Stimulated activated CD4-positive, alpha-beta T cell treated with anti-CD3 and anti-CD28 coated beads, Interleukin-1b, Interleukin-23, amount 100 ng/mL, for 4 hours (primary cell): ENCODE results near the gene AP2A2.

ENCODE experiments used
- DNase-seq, 2 donors: peaks; one replicate each; pipeline ENCODE4 v3.0.0-alpha.2; 2020; ENCODE audit warnings: low read depth in 2 of 2

The AP2A2 gene

GRCh38 chr11:996681-997080 is 71.0 kb downstream of the AP2A2 start:
- DNase-seq: no peak

DNA sequence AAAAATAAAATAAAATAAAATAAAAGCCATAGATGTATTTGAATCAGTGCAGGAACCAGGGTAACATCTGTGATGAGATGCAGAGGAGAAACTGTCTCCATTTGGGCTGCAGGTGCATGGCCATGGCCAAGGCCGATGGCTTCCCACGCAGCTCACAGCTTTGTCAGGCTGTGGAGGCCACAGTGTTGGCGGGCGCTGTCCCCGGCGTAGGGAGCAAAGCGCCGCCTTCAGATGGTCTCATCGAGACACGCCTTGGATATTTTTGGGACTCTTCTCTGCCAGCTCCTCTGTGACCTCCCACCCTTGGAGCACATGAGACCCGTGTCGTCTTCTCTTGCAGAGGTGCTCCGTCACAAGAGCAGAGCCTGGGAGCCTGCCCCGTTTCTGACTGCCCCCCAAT is 72.2 kb downstream of the AP2A2 start:
- no peak for DNase-seq

GRCh38 chr11:999009-999408 is 73.3 kb downstream of the AP2A2 start:
- no peak for DNase-seq

DNA sequence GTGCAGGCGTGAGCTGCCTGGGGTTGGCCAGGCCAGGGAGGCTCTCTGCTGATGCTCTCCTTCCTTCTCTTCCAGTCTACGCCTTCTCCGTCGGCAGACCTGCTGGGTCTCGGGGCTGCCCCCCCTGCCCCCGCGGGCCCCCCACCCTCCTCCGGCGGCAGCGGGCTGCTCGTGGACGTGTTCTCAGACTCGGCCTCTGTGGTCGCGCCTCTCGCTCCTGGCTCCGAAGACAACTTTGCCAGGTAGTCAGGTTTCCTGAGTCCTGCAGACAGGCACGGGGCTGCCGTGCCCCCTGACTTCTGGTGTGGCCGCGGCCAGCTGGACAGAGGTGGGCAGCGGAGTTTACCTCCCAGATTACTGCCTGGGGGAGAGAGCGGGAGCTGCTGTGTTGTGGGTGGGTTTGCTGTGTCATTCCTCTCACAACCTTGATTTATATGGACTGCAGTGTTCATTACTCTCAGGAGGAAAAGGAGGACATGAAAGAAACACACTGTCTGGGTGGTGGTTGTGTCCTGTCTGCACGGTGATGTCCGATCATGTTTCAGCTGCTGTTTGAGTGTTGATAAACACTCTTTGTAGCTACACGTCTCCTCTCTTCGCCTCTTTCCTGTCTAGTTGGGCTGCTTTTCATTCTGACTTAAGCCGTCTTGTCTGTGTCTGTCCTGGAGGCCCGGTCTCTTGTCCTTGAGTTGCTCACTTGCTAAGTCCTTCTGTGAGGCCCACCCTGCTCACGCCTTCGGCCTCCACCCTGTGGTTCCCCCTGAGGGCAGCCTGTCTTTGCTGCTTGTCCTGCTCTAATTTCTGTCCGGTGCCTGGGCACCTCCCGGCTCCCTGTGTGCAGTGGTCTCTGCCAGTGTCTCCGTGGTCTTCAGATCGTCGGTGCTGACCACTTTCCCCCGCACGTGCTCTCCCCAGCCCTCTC is 74.9 kb downstream of the AP2A2 start:
- no peak for DNase-seq

DNA sequence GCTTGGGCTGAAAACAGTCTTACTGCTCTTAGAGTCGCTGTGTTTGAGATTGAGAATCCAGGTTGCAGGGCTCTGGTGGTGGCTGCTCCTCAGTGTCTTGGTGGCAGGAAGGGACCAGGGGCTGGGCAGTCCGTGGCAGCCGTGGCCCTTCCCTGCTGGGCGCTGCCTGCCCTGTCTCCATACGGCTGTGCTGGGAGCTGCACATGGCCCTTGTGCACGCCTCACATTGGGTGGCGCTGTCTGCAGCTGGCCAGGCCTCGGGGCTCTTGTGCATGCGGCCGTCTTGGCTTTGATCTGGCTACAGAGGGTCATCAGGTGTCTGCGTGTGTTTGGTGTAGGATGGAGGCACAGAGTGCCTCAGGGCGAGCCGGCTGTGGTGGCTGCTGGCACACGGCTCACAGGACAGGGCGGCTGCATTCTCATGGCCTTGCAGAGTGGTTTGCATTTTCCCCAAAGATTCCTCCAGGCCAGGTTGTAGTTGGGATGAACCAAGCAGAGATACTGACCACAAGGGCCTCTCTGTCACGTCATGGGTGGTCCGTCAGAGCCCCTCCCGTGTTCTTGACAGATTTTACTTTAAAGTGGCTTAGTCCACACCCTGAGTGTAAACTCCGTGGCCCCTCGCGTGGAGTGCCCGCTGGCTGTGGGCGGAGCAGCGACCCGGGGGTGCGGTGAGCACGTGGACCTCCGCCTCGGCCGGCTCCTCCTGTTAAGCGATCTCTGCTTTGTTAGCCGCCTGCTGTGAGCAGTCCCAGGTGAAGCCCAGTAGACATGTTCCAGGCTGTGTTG is 76.1 kb downstream of the AP2A2 start:
- DNase-seq: no peak

DNA sequence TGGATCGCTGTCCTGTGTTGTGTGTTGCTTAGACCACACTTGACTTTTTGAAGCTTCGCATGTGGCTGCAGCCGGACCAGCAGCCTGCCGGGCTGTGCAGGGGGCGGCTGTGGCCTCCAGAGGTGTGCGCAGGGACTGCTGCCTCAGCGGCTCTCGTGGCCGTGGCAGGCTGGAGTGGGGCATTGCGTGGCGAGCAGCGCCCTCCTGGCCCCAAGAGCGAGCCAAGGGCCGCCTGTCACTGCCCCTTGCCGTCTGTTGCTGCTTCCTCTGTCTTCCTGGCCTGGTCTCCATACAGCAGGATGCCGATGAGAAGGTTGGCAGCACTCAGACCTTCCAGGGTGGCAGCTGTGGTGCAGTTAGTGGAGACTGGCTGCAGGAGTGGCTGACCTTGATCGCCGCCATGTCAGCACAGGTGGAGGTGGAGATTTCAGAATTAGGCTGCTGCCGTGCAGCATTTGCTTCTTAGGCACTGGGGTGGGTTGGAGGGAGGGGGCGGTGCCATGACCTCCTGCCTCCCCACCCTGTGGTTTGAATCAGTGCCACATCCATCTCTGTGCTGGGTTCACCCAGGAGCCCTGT is 76.8 kb downstream of the AP2A2 start:
- DNase-seq: no peak

- no peak for DNase-seq
Measured at GRCh38 chr11:1003159-1003558, 77.5 kb downstream of the AP2A2 start.

GRCh38 chr11:1005928-1006327 is 80.3 kb downstream of the AP2A2 start:
- DNase-seq: no peak

DNA sequence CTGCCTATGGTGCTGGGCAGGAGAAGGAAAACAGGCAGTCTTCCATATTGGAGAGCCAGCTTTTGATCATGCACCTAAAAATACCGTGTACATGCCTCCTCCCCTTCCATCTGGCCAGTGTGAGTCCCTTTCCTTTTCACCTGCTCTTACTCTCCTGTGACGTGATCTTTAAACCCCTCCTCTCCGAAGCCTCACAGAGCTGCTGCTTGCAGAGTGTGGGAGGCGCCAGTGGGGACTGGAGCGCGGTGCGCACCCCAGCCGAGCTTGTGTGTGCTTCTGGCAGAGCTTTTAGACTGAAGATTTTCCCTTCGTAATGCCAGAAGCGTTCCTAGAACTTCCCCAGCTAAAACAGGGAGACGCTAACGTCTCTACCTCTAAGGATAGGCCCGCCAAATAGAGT is 81.1 kb downstream of the AP2A2 start:
- DNase-seq: no peak

GRCh38 chr11:1007279-1007678 is 81.6 kb downstream of the AP2A2 start:
- no peak for DNase-seq

DNA sequence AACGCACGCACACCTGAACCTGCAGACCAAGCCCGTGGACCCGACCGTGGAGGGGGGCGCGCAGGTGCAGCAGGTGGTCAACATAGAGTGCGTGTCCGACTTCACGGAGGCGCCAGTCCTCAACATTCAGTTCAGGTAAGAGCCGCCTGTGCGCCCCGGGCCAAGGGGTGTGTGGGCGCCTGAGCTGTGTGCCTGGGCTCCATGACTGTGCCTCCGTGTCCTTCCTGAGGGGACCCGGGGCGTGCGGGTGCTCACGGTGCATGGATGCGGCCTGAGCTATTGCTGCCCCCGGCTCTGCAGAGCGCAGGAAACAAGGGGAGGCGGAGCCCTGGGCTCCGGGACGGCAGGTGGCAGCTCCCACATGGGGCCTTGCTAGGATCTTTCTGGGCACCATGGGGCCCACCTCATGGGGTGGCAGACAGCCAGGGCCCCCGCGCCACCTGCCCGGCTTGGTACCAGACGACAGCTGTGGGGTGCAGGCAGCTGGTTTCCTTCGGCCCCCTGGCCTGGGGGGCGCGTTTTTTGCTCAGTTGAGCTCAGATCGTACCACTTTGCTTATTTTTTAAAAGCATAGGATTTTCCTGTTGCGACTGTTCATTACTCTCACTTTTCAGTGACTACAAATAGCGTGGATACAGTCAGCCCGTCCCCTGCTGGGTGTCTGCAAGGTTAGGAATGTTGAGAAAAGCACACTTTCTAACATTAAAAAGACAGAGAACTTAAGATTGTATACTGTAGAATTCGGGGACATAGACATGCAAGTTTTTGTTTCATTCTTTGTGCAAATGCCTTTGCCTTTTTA is 82.5 kb downstream of the AP2A2 start:
- no peak for DNase-seq

DNA sequence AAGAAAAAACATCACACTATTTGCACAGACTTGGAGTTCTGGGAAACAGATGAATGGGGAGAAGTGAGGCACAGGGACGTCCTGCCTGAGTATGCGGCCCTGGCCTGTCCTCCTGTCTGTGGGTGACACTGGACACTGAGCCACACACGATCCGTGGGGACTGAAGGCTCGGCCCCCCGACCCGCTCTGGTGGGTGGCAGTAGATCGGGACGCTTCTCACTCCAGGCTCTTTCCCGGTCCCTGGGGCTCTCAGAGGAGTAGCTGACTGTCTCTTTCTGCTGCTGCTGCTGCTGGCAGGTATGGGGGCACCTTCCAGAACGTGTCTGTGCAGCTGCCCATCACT is 83.1 kb downstream of the AP2A2 start:
- DNase-seq: no peak

DNA sequence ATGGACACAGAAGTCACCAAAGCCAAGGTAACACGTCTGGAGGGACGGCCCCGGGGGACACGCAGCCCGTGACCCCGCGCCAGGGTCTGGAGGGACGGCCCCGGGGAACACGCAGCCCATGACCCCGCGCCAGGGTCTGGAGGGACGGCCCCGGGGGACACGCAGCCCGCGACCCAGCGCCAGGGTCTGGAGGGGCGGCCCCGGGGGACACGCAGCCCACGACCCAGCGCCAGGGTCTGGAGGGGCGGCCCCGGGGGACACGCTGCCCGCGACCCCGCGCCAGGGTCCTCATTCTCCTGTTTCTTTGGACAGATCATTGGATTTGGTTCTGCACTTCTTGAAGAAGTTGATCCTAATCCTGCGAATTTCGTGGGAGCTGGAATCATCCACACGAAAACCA is 83.7 kb downstream of the AP2A2 start:
- DNase-seq: no peak

DNA sequence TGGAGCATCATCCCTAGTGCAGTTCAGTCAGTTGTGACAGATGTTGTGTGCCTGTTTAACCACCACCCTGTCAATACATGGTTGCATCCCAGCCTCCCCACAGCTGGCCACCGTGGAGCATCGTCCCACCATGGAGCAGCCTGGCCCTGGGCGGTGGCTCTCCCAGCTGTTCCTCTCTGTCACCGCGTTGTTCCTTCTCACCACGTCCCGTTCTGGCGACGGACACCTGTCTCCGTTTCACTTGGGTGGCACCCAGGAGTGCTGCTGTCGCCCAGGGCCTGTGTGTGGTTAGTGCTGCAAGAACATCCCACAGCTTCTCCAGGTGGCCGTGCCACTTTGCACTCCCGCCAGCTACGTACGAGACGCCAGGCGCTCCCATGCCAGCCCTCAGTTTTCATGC is 84.3 kb downstream of the AP2A2 start:
- no peak for DNase-seq

DNA sequence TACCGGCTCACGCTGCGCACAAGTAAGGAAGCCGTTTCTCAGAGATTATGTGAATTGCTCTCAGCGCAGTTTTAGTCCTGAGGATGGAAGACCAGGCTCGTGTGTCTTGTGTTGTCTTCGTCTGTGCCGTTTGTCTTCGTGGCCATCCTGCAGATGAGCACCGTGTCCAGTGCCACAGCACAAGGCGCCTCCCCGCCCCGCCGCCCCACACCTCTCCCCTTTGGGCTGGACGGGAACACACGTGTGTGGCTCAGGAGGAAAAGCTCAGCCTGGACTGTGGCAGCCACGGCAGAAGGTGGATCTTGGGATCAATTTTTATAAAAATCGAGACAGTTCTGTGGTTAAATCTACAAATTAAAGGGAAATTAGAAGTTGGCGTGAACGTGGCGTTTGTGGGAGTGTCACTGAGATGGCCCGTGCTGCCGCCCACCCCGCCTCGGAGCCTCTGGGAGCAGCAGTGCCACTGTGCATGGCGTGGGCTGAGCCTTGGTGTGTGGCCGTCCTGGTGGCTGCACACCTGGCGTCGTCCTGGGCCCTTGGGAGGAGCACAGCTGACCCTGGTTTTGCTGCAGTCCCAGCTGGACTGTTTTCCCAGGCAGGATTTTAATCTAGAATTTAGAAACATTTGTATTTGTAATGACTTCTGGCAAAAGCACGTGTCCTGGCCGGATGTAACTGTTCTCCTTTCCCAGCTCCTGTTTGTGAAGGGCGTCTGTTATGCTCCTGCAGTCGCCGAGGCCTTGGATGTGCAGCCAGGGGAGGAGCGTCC is 85.1 kb downstream of the AP2A2 start:
- no peak for DNase-seq

GRCh38 chr11:1011320-1011698 is 85.6 kb downstream of the AP2A2 start:
- DNase-seq: no peak

DNA sequence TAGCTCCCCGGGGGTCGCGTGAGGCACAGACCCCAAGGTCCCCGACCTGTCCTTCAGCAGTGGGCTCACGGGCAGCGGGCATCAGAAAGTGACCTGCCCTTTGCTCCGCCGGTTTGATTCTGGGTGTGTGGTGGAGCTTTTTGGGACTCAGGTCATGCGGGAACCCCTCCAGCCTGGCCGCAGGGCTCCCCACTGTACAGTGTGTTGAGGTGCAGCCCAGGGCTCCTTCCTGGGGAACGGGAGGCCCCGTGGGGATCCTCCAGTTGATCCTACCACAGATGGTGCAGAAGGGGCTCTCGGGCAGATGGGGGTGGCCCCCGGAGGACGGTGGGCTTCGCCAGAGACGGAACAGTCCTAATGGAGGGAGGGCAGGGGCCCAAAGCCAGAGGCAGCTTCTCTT is 86.6 kb downstream of the AP2A2 start:
- DNase-seq: no peak

DNA sequence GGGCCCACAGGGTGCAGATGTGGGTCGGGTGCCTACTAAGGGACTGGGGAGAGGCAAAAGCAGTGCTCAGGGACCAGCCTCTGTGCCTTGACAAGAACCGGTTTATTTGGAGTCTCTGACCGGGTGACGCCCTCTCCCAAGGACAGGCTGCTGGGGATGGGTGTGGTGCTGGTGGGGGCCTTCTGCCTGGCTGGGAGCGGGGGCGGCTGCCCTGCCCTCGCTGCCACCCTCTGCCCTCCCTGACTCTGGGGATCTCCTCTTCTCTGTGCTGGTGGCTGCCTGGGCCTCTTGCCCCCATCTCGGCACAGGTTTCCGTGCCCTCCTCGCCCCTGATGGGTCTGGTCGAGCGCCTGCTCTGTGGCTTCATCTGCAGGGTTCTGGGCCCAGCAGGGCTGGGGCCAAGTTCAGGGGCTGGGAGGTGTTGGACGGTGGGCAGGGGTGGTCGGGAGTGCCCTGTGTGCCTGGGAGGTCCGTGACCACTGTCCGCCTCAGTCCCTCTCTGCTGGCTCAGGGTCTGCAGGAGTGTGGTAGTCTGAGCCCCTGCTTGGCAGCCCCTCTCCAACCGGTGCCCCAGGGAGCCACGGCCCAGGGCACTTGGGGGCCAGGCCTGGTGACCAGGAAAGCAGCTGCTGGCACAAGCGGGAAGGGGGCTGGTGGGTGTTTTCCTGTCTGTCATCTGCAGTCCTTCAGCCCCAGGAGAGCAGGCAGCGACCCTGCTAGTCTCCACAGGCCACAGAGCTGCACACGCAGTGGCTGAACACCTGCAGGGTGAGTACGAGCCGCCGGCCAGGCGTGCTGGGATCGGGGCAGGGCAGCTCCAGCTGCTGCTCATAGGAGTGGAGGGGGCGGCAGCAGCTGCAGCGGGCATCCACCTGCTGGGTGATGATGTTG is 87.3 kb downstream of the AP2A2 start:
- DNase-seq: no peak

GRCh38 chr11:1013631-1013935 is 87.9 kb downstream of the AP2A2 start:
- no peak for DNase-seq

DNA sequence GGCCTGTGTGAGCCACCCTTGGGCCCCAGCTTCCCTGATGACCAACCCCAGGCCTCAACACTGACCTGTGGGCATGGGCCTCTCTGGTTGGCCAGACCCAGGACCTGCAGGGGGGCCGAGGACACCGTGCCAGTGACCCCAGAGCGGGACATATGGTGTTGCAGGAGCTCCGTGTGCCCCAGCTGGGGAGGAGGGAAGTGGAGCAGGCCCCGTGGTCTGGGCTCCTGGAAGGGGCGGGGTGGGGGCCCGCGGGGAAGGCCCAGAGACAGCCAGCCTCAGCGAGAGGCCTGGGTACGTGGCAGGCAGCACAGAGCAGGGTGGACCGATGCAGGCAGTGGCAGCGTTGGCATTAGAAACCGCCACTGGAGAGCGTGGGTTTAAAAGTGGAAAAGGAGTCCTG is 88.6 kb downstream of the AP2A2 start:
- no peak for DNase-seq
